Calu3 (cell line): ENCODE data around the gene CACNA2D1. TPM values are rescaled to one million over a fixed set of nuclear protein-coding genes. Genes with fewer than 3 reads are reported as not detected.

Experiments
- BruUV-seq: library from RNA; stranded (reverse); fragments of 400-500 nt; replicated peaks from 2 replicates; lab custom pipeline; 2021; lab: Mats Ljungman, UMichigan
- CTCF ChIA-PET: fragments of 300-600 bp; sonication (Branson Sonifier 250); formaldehyde crosslinking; loops from one replicate; lab custom pipeline; 2022; ENCODE audit warnings: antibody characterized with exemption; lab: Charles Lee
- DNase-seq: peaks from one replicate; pipeline ENCODE4 v3.0.0; 2022
- H3K27ac Mint-ChIP-seq: one replicate; pipeline ENCODE4 v1.8.0; 2022; ENCODE audit warnings: mixed read lengths; ENCODE audit not compliant: unreplicated experiment
- H3K27me3 Mint-ChIP-seq: one replicate; pipeline ENCODE4 v1.8.0; 2022; ENCODE audit warnings: mixed read lengths; ENCODE audit not compliant: unreplicated experiment
- H3K36me3 Mint-ChIP-seq: one replicate; pipeline ENCODE4 v1.8.0; 2022; ENCODE audit warnings: mild to moderate bottlenecking, moderate library complexity, mixed read lengths; ENCODE audit not compliant: insufficient read depth, unreplicated experiment
- H3K4me1 Mint-ChIP-seq: one replicate; pipeline ENCODE4 v1.8.0; 2022; ENCODE audit warnings: mild to moderate bottlenecking, low read depth, mixed read lengths; ENCODE audit not compliant: unreplicated experiment
- H3K4me3 Mint-ChIP-seq: one replicate; pipeline ENCODE4 v1.8.0; 2022; ENCODE audit warnings: mild to moderate bottlenecking, low read depth, moderate library complexity, mixed read lengths; ENCODE audit not compliant: unreplicated experiment
- H3K9me3 Mint-ChIP-seq: one replicate; pipeline ENCODE4 v1.8.0; 2022; ENCODE audit warnings: low read depth, mixed read lengths; ENCODE audit not compliant: unreplicated experiment
- intact Hi-C: fragments of 100-400 bp; cut with micrococcal nuclease; formaldehyde crosslinking; loops from one replicate; pipeline ENCODE4 v1.10.0; 2022; ENCODE audit not compliant: unreplicated experiment
- total RNA-seq: library from RNA; stranded (reverse); gene quantifications from 2 replicates; pipeline ENCODE4 v1.2.3, GENCODE V29; 2022
- TF ChIP-seq, protein P1 (sequence below): fragments of 200-600 bp; IDR thresholded peaks from one replicate; pipeline ENCODE4 v1.8.0; 2022; ENCODE audit warnings: antibody characterized with exemption; ENCODE audit not compliant: unreplicated experiment

Gene CACNA2D1
- total RNA-seq, 1 experiment from 2014 or later, result 10.4 TPM

DNA sequence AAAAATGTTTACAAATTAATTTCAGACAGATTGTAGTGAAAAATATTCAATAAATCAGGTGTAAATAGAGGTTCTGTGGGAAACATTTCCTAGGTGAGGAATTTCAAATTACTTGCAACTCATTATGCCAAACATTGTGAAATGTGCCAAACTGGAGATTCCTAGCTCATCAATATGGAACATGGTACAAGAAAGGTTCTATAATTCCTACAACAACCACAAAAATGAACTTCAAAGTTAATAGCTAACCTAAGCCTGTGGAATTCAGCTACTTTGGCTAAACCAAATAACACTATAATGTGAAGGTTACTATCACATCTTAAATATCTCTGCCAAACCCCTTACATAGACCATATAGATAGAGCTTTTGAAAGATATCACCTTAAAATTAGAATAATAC, 450.4 kb downstream of the CACNA2D1 start:
- intact Hi-C loops, result no loop called here
- TF ChIP-seq, protein P1, sequence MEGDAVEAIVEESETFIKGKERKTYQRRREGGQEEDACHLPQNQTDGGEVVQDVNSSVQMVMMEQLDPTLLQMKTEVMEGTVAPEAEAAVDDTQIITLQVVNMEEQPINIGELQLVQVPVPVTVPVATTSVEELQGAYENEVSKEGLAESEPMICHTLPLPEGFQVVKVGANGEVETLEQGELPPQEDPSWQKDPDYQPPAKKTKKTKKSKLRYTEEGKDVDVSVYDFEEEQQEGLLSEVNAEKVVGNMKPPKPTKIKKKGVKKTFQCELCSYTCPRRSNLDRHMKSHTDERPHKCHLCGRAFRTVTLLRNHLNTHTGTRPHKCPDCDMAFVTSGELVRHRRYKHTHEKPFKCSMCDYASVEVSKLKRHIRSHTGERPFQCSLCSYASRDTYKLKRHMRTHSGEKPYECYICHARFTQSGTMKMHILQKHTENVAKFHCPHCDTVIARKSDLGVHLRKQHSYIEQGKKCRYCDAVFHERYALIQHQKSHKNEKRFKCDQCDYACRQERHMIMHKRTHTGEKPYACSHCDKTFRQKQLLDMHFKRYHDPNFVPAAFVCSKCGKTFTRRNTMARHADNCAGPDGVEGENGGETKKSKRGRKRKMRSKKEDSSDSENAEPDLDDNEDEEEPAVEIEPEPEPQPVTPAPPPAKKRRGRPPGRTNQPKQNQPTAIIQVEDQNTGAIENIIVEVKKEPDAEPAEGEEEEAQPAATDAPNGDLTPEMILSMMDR, result no peak
- DNase-seq, result no peak
- BruUV-seq, result no TSS peak
- Mint-ChIP-seq H3K27me3 (no peaks in the 10 kb centered on the region), H3K36me3 (no peaks in the 10 kb centered on the region), H3K4me3 (no peak overlapping the region), H3K27ac (no peak overlapping the region), H3K4me1 (no peaks in the 10 kb centered on the region), H3K9me3 (no peaks in the 10 kb centered on the region)
- CTCF ChIA-PET, result interaction anchor here (0.6 kb wide), 1 partner anchor 790 kb away, joined by 4 read pairs; no protein-coding TSS in a partner anchor

DNA sequence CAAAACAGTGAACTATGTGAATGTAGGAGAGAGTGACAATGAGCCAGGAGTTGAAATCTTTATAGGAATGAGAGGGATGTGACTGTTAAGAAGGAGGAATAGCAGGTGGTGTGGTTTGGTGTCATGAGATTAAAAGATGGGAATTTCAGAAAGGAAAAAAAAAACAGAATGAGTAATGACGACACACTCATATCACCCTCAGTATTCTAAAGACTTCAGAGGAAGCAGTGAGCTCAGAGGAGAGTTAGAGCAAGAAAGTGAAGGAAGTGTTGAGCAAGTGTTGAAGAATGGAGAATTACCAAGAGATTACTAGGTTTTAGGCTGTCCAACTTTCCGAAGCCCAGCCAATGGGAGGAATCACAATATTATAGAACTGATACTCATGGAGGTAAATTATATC, 453.2 kb downstream of the CACNA2D1 start:
- intact Hi-C loops, result no loop called here
- Mint-ChIP-seq H3K9me3 (no peaks in the 10 kb centered on the region), H3K27ac (no peak overlapping the region), H3K27me3 (no peaks in the 10 kb centered on the region), H3K4me3 (no peak overlapping the region), H3K36me3 (no peaks in the 10 kb centered on the region), H3K4me1 (no peaks in the 10 kb centered on the region)
- no peak for DNase-seq
- TF ChIP-seq, protein P1, result no peak
- CTCF ChIA-PET, result no interaction called here
- BruUV-seq, result no TSS peak

DNA sequence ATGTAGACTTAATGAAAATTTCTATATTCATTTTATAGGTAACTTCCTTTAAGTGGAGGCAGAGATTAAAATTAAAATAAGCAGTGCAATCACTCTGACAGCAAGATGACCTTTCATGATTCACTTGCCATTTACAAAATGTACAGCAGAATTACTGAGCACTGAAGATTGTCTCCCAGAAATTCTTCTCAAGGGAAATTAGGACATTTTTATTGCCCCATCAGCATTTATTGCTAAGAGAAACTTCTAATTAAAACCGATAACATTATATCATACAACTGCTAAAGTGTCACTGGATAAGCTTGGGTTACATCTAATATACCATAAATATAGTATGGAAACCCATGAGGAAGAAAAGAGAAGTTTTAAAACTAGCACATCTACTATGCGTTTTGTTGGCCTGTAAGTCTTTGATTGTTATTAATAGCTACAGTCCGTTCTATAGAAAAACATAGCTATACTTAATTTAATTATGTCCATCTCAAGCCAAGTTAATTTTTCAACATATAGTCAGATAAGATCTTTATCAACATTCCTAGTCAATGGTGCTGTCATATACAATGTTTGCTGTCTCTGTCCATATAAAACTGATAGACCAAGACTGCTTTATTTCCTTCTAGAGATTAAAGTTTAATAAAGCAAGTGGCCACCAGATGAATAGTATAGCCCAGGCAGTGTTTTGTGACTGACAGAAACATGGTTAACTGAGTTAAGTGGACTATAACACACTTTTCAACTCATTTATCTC, 456.7 kb downstream of the CACNA2D1 start:
- no TSS peak for BruUV-seq

DNA sequence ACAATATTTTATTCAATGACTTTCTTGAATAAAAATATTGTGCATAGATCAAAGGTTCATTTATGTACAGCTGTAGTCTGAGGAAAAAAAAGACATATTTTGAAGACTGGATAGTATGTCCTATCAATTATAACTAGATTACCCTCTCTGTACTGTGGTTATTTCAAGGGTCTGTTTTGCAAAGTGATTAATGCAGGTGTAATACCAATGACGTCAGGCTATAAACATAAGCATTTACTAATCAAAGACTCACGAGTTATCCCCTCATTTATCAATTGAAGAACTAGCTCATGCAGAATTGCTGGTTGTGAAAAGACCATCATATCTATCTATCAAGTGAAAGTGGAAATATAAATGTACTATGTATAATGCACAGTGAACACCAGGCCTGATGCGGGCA, 460.2 kb downstream of the CACNA2D1 start:
- intact Hi-C loops, result no loop called here
- no TSS peak for BruUV-seq
- no peak for DNase-seq
- H3K4me1 Mint-ChIP-seq, result no peaks in the 10 kb centered on the region
- TF ChIP-seq, protein P1, result no peak
- H3K27me3 Mint-ChIP-seq, result no peaks in the 10 kb centered on the region
- no peak overlapping the region for H3K4me3 Mint-ChIP-seq
- H3K27ac Mint-ChIP-seq, result no peak overlapping the region
- CTCF ChIA-PET, result no interaction called here
- no peaks in the 10 kb centered on the region for H3K36me3 Mint-ChIP-seq
- H3K9me3 Mint-ChIP-seq, result no peaks in the 10 kb centered on the region

More for the DNA sequence above, 456.7 kb downstream of the CACNA2D1 start:
- Mint-ChIP-seq H3K27me3 (no peaks in the 10 kb centered on the region), H3K4me1 (no peaks in the 10 kb centered on the region), H3K9me3 (no peaks in the 10 kb centered on the region), H3K27ac (no peak overlapping the region), H3K4me3 (no peak overlapping the region), H3K36me3 (no peaks in the 10 kb centered on the region)
- TF ChIP-seq, protein P1, result no peak
- no peak for DNase-seq
- CTCF ChIA-PET, result no interaction called here
- intact Hi-C loops, result no loop called here
